Parathyroid adenoma (tissue), 2 donors: ENCODE data around the gene MAGI2.

Experiments used
- H2AFZ ChIP-seq: fragments of 300-600 bp; sonication (generic); one replicate; pipeline ENCODE4 v1.7.0; 2017; ENCODE audit warnings: antibody characterized with exemption, mild to moderate bottlenecking
- H3K27ac ChIP-seq: fragments of 300-600 bp; sonication (generic); one replicate; pipeline ENCODE4 v1.7.0; 2017
- H3K27me3 ChIP-seq: fragments of 300-600 bp; sonication (generic); one replicate; pipeline ENCODE4 v1.7.0; 2017; ENCODE audit warnings: low read length; ENCODE audit not compliant: control insufficient read depth, insufficient read depth
- H3K36me3 ChIP-seq: fragments of 300-600 bp; sonication (generic); one replicate; pipeline ENCODE4 v1.7.0; 2017; ENCODE audit warnings: low read length; ENCODE audit not compliant: control insufficient read depth, insufficient read depth
- H3K4me1 ChIP-seq: fragments of 300-600 bp; sonication (generic); one replicate; pipeline ENCODE4 v1.7.0; 2017; ENCODE audit warnings: control low read depth
- H3K4me2 ChIP-seq: fragments of 300-600 bp; sonication (generic); one replicate; pipeline ENCODE4 v1.7.0; 2017; ENCODE audit warnings: low read length
- H3K4me3 ChIP-seq: fragments of 300-600 bp; sonication (generic); one replicate; pipeline ENCODE4 v1.7.0; 2017; ENCODE audit warnings: low read depth, low read length
- H3K79me2 ChIP-seq: fragments of 300-600 bp; sonication (generic); one replicate; pipeline ENCODE4 v1.7.0; 2017; ENCODE audit warnings: control low read depth
- H3K9ac ChIP-seq: fragments of 300-600 bp; sonication (generic); one replicate; pipeline ENCODE4 v1.7.0; 2017; ENCODE audit warnings: mild to moderate bottlenecking
- H3K9me3 ChIP-seq: fragments of 300-600 bp; sonication (generic); one replicate; pipeline ENCODE4 v1.7.0; 2017; ENCODE audit warnings: low read length; ENCODE audit not compliant: control insufficient read depth
- TF ChIP-seq, protein P1 (sequence below): fragments of 300-600 bp; sonication (generic); IDR thresholded peaks from one replicate; pipeline ENCODE4 v1.7.0; 2017; ENCODE audit warnings: antibody characterized with exemption, mild to moderate bottlenecking
- donor health status: primary hyperparathyroidism.

The MAGI2 gene

DNA sequence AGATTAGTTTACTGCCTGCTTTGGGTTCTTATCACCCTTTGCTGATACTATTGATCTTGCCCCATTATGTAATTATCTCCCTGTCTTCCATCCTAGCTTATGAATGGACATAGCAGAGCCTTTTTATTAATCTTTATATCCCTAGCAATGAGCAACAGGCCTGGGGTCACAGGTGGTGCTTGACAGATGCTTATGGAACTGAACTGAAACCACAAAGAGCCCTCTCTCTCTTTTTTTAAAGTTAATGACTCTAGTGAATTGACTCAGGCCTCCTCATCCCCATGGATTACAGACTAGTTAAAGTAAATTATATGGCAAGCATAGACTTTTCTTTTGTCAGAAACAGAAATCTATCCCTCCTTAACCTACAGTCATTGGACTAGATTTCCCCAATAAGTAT lies 1389.7 kb downstream of the MAGI2 start:
- no peak overlapping the region for H3K4me2 ChIP-seq
- no peaks in the 10 kb centered on the region for H3K9me3 ChIP-seq
- H3K4me1 ChIP-seq: no peaks in the 10 kb centered on the region
- no peak overlapping the region for H3K9ac ChIP-seq
- H3K4me3 ChIP-seq: no peak overlapping the region
- H3K27ac ChIP-seq: no peak overlapping the region
- TF ChIP-seq, protein P1, sequence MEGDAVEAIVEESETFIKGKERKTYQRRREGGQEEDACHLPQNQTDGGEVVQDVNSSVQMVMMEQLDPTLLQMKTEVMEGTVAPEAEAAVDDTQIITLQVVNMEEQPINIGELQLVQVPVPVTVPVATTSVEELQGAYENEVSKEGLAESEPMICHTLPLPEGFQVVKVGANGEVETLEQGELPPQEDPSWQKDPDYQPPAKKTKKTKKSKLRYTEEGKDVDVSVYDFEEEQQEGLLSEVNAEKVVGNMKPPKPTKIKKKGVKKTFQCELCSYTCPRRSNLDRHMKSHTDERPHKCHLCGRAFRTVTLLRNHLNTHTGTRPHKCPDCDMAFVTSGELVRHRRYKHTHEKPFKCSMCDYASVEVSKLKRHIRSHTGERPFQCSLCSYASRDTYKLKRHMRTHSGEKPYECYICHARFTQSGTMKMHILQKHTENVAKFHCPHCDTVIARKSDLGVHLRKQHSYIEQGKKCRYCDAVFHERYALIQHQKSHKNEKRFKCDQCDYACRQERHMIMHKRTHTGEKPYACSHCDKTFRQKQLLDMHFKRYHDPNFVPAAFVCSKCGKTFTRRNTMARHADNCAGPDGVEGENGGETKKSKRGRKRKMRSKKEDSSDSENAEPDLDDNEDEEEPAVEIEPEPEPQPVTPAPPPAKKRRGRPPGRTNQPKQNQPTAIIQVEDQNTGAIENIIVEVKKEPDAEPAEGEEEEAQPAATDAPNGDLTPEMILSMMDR: no peak
- H2AFZ ChIP-seq: no peak overlapping the region
- no peaks in the 10 kb centered on the region for H3K79me2 ChIP-seq
- H3K36me3 ChIP-seq: no peaks in the 10 kb centered on the region
- H3K27me3 ChIP-seq: no peaks in the 10 kb centered on the region

DNA sequence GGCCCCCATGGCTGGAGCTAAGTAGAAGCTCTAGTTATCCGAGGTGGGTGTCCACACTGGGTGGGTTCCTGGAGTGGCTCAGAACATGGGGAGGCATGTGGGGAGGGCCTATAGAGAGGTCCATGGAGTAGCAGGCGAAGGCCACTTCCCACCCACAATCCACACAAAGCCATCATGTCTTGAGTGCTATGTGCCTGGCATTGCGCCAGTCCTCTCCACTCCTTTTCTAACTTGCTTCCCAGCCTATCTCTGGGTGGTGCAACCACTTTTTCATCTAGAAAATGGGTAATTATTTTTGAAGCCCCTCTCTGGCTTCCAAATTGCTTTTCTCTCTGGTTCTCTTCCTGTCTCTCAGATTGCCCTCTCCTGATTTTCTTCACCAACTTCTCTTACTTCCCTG lies 1391.3 kb downstream of the MAGI2 start:
- H3K27me3 ChIP-seq: no peaks in the 10 kb centered on the region
- H2AFZ ChIP-seq: no peak overlapping the region
- no peaks in the 10 kb centered on the region for H3K79me2 ChIP-seq
- no peaks in the 10 kb centered on the region for H3K9me3 ChIP-seq
- H3K4me1 ChIP-seq: no peaks in the 10 kb centered on the region
- no peaks in the 10 kb centered on the region for H3K36me3 ChIP-seq
- H3K9ac ChIP-seq: no peak overlapping the region
- no peak overlapping the region for H3K4me2 ChIP-seq
- no peak overlapping the region for H3K4me3 ChIP-seq
- TF ChIP-seq, protein P1: no peak
- no peak overlapping the region for H3K27ac ChIP-seq

DNA sequence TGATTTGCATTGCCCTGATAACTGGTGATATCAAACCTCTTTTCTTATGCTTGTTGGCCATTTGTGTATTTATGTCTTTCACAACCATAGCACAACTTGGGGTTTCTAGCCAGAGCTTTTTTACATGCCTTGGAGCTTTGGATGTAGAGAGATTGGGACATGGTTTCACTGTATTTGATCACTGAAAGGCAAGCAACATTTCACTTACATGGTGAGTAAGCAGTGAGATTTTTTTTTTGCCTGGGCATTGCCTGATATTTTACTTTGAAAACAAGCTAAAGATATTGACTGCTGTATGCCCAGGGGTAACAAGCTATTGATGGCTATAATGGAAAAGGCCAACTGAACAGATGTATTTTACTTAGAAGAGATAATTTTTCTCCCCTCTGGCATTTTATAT lies 1395.9 kb downstream of the MAGI2 start:
- no peaks in the 10 kb centered on the region for H3K4me1 ChIP-seq
- H2AFZ ChIP-seq: no peak overlapping the region
- H3K4me3 ChIP-seq: no peak overlapping the region
- no peaks in the 10 kb centered on the region for H3K27me3 ChIP-seq
- no peaks in the 10 kb centered on the region for H3K79me2 ChIP-seq
- TF ChIP-seq, protein P1: no peak
- H3K4me2 ChIP-seq: no peak overlapping the region
- H3K27ac ChIP-seq: no peak overlapping the region
- H3K9me3 ChIP-seq: no peaks in the 10 kb centered on the region
- no peak overlapping the region for H3K9ac ChIP-seq
- H3K36me3 ChIP-seq: no peaks in the 10 kb centered on the region

DNA sequence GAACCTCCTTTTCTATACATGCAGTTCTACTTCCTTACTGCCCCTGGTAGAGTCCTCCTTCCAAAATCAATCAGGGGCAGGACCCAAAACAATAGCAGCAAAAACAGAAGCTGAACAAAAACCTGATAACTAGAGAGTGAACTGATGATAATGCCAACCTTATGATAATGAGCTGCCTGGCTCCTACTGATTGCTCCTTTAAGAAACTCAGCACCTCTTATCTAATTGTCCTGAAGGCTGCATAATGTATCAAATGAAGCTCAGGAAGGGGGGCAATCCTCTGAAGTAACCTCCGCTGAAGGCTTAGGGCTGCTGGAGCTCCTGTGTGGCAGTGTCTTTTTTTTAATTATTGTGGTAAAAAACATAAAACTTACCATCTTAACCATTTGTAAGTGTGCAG lies 1397.9 kb downstream of the MAGI2 start:
- H3K9ac ChIP-seq: no peak overlapping the region
- no peaks in the 10 kb centered on the region for H3K36me3 ChIP-seq
- H3K4me1 ChIP-seq: no peaks in the 10 kb centered on the region
- no peaks in the 10 kb centered on the region for H3K79me2 ChIP-seq
- no peak overlapping the region for H3K4me2 ChIP-seq
- no peaks in the 10 kb centered on the region for H3K9me3 ChIP-seq
- no peak overlapping the region for H3K4me3 ChIP-seq
- TF ChIP-seq, protein P1: no peak
- no peak overlapping the region for H3K27ac ChIP-seq
- no peak overlapping the region for H2AFZ ChIP-seq
- no peaks in the 10 kb centered on the region for H3K27me3 ChIP-seq

DNA sequence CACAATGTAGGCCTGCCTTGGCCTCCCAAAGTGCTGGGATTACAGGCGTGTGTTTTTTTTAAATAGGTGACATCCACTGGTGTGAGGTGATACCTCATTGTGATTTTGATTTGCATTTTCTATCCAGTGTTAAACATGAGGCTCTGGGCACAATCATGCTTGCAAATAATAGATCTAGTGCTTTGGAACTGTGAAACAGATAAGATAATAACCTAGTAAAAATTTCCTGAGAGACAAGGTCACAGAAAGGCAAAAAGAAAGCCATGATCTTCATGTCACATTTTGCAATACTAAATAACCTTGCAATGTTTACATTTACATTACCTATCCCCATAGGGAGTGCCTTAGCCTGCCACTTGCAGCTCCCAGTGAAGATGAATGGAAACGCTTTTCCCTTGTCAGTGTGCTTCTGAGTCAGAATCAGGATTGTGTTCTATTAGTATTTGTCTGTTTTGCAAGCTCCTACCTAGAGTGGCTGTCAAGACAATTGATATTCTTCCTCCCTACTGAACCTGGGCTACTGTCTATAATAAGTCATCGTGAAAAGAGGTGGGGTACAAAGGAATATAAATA lies 1398.4 kb downstream of the MAGI2 start:
- Histone ChIP-seq H3K9ac (no peak overlapping the region), H3K36me3 (no peaks in the 10 kb centered on the region), H3K4me2 (no peak overlapping the region), H2AFZ (no peak overlapping the region), H3K27ac (no peak overlapping the region), H3K27me3 (no peaks in the 10 kb centered on the region), H3K4me3 (no peak overlapping the region), H3K9me3 (no peaks in the 10 kb centered on the region), H3K79me2 (no peaks in the 10 kb centered on the region), H3K4me1 (no peaks in the 10 kb centered on the region)
- TF ChIP-seq, protein P1: no peak
